ENCODE measurements around the gene CBX6. TPM values are rescaled to one million over a fixed set of nuclear protein-coding genes. Genes with fewer than 3 reads are reported as not detected.

CBX6 gene
- total and polyA plus RNA-seq, 2 of the 8 experiments (the other 6 are each of a cell fraction or from before 2014, with no cell fraction given), result 10.6 to 27.5 TPM

DNA sequence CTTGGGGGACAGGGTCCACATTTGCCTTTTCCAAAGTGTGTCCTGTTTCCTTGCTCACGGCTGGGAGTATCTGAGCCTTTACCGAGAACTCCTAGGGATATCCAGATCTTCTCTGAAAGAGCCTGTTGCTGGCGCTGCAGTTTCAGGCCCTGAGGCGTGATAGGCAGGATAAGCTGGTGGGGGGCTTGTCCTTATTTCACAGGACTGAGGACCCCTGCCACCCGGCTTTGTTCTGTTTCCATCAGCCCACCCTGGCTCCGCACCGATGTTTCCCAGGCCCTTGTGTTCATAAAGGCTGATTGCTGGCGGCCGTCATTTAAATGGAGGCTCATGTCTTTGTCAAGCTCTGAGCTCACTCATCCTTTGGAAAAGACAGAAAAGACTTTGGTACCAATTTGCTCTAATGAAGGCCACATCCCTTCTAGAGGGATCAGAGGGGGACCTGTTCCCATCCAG, 18.8 kb downstream of the CBX6 start:
- H3K9ac ChIP-seq (replicated peaks in 1 of 4; ENCODE audit: extremely low read depth in 1 of 4, low read depth in 3 of 4, low read length in 3 of 4), result no peak overlapping the region
- no peak overlapping the region for H2AK5ac ChIP-seq (ENCODE audit: low read depth, low read length)
- 0 out of 2 replicates have a peak overlapping the region, but pooled peaks have one; percentile 17 for H2BK12ac ChIP-seq (ENCODE audit: low read depth, low read length)
- H3K23ac ChIP-seq (ENCODE audit: insufficient read length), result no peak overlapping the region
- H2BK120ac ChIP-seq (replicated peaks; ENCODE audit: low read depth, low read length), result no peak overlapping the region
- peak overlapping the region in 1 of 2 experiments; percentile 24; a peak in 1 of 4 replicates for H3K4me2 ChIP-seq (ENCODE audit: insufficient read depth in 1 of 2, low read depth in 2 of 2, low read length in 2 of 2)
- peaks cover 0 to 2% (median under 1%) of the 10 kb centered on the region in 4 experiments; a peak in 1 of 7 replicates for H3K4me1 ChIP-seq (replicated peaks in 1 of 4; ENCODE audit: control insufficient read depth in 3 of 4, insufficient read depth in 4 of 4, low read length in 3 of 4)
- 0 out of 2 replicates have a peak overlapping the region, but pooled peaks have one; percentile 48 for H2BK20ac ChIP-seq (ENCODE audit: low read length)
- ChIA-PET CTCF (ENCODE audit: partially characterized antibody) (interaction anchor here (0.9 to 2.7 kb wide), 6 partner anchors 9 to 84 kb away, joined by 3 to 19 read pairs (median 4); partner anchors contain the start of gene NPTXR), POLR2A (ENCODE audit: partially characterized antibody) (interaction anchor here (1.1 to 1.3 kb wide), 3 partner anchors 8 to 10 kb away, joined by 3 to 4 read pairs (median 3); no protein-coding TSS in a partner anchor)
- H2AFZ ChIP-seq (ENCODE audit: low read length), result 0 out of 2 replicates have a peak overlapping the region, but pooled peaks have one; percentile 0
- no peak overlapping the region for H4K8ac ChIP-seq (ENCODE audit: extremely low read depth, insufficient read depth, low read length)
- H3K4me3 ChIP-seq (ENCODE audit: extremely low read depth in 1 of 4, insufficient read depth in 2 of 4, low read depth in 3 of 4, low read length in 4 of 4), result no peak overlapping the region
- H3K36me3 ChIP-seq (ENCODE audit: control insufficient read depth in 2 of 4, insufficient read depth in 4 of 4, low read length in 3 of 4), result no peaks in the 10 kb centered on the region
- no peaks in the 10 kb centered on the region for H4K20me1 ChIP-seq (replicated peaks in 1 of 2; ENCODE audit: control insufficient read depth in 1 of 2, insufficient read depth in 2 of 2, low read length in 2 of 2)
- no peak overlapping the region for H3K56ac ChIP-seq (replicated peaks; ENCODE audit: insufficient read length, low read depth, low read length)
- H3K27ac ChIP-seq (ENCODE audit: low read depth, low read length), result no peak overlapping the region
- H4K91ac ChIP-seq (replicated peaks; ENCODE audit: insufficient read length, low read length), result no peak overlapping the region
- no peak overlapping the region for H3K4ac ChIP-seq (replicated peaks; ENCODE audit: insufficient read length, low read depth, low read length)
- peak overlapping the region; percentile 61; the same call in 1 of the 2 replicates for H2BK15ac ChIP-seq (ENCODE audit: low read length)
- FAIRE-seq (no peak), DNase-seq (ENCODE audit: low read depth in 1 of 2, low spot score in 2 of 2) (no peak)
- WGBS, 2 experiments (ENCODE audit: extremely low coverage in 1 of 2, insufficient coverage in 1 of 2, insufficient read length in 1 of 2, insufficient replicate concordance in 2 of 2, low coverage in 1 of 2, low lambda C conversion rate in 2 of 2, missing lambda C conversion rate in 1 of 2), result 87% methylated on average over 9 of the region's 9 CpGs; no CpG with 5 or more reads in 1 of the 2 experiments
- H3K79me2 ChIP-seq (ENCODE audit: control insufficient read depth in 1 of 2, insufficient read depth in 2 of 2, low read length in 2 of 2), result no peaks in the 10 kb centered on the region
- no peaks in the 10 kb centered on the region for H3K9me3 ChIP-seq (ENCODE audit: insufficient read depth in 2 of 2, low read depth in 1 of 2, low read length in 1 of 2)
- H2BK5ac ChIP-seq (ENCODE audit: low read depth, low read length), result no peak overlapping the region
- H3K14ac ChIP-seq (ENCODE audit: insufficient read length), result no peak overlapping the region
- peaks cover 0 to 5% (median under 1%) of the 10 kb centered on the region in 4 experiments; a peak in 2 of 7 replicates for H3K27me3 ChIP-seq (replicated peaks in 1 of 4; ENCODE audit: control insufficient read depth in 3 of 4, extremely low read depth in 1 of 4, insufficient read depth in 3 of 4, low read length in 3 of 4)
- peak overlapping the region; percentile 60 for H3K18ac ChIP-seq (ENCODE audit: extremely low read depth, low read length)
- no peaks in the 10 kb centered on the region for H3K79me1 ChIP-seq (ENCODE audit: low read depth, low read length)
- H3K23me2 ChIP-seq (ENCODE audit: low read depth, low read length), result no peaks in the 10 kb centered on the region
- no peak for TF ChIP-seq NRF1 (IDR thresholded peaks at IDR 0.05; ENCODE audit: low read depth, low read length)
- TF ChIP-seq RXRA (IDR thresholded peaks at IDR 0.05; ENCODE audit: insufficient read depth, low read depth, low read length), result no peak
- no peak for TF ChIP-seq RNF2 (IDR thresholded peaks at IDR 0.05; ENCODE audit: borderline replicate concordance, low read depth, low read length, missing control alignments, poor library complexity, severe bottlenecking)
- no peak overlapping the region for H4K5ac ChIP-seq (ENCODE audit: insufficient read length, low read depth, low read length)
